Uterus (tissue), 2 donors: Measurements from ENCODE around the gene IL9R.

ENCODE experiments used
- POLR2A ChIP-seq, 2 donors: fragments of 450-650 bp; IDR thresholded peaks; one replicate each; pipeline ENCODE4 v1.6.1; 2016; ENCODE audit warnings: antibody characterized with exemption in 2 of 2, mild to moderate bottlenecking in 1 of 2, moderate library complexity in 1 of 2
- TF ChIP-seq, protein P1 (sequence below), 4 experiments: fragments of 200-600 bp in 2 of 4; fragments of 450-650 bp in 2 of 4; sonication (generic) in 2 of 4; IDR thresholded peaks; one replicate each; pipeline ENCODE4 v1.5.1; 2016 to 2019; ENCODE audit warnings: antibody characterized with exemption in 4 of 4, mild to moderate bottlenecking in 2 of 4, moderate library complexity in 1 of 4

- TF ChIP-seq, protein P1, sequence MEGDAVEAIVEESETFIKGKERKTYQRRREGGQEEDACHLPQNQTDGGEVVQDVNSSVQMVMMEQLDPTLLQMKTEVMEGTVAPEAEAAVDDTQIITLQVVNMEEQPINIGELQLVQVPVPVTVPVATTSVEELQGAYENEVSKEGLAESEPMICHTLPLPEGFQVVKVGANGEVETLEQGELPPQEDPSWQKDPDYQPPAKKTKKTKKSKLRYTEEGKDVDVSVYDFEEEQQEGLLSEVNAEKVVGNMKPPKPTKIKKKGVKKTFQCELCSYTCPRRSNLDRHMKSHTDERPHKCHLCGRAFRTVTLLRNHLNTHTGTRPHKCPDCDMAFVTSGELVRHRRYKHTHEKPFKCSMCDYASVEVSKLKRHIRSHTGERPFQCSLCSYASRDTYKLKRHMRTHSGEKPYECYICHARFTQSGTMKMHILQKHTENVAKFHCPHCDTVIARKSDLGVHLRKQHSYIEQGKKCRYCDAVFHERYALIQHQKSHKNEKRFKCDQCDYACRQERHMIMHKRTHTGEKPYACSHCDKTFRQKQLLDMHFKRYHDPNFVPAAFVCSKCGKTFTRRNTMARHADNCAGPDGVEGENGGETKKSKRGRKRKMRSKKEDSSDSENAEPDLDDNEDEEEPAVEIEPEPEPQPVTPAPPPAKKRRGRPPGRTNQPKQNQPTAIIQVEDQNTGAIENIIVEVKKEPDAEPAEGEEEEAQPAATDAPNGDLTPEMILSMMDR (IDR thresholded peaks at IDR 0.05): no peak
- TF ChIP-seq POLR2A (IDR thresholded peaks at IDR 0.05): no peak
These were observed 8.6 kb upstream of the IL9R start for GRCh38 chrX:155988859-155989258.
